Chondrocyte (in vitro differentiated cells): Measurements from ENCODE around the gene SUSD6. TPM values are rescaled to one million over a fixed set of nuclear protein-coding genes. Genes with fewer than 3 reads are reported as not detected.

Experiments used
- DNase-seq: peaks from one replicate; pipeline ENCODE4 v3.0.0; 2021; ENCODE audit warnings: mixed read lengths, low spot score
- H3K27ac Mint-ChIP-seq: one replicate; pipeline ENCODE4 v1.8.0; 2021; ENCODE audit warnings: mild to moderate bottlenecking, moderate library complexity, mixed read lengths; ENCODE audit not compliant: unreplicated experiment
- H3K27me3 Mint-ChIP-seq: 2 replicates; pipeline ENCODE4 v1.8.0; 2021; ENCODE audit warnings: low read depth, mixed read lengths
- H3K36me3 Mint-ChIP-seq: 2 replicates; pipeline ENCODE4 v1.8.0; 2021; ENCODE audit warnings: low read depth, mixed read lengths
- H3K4me1 Mint-ChIP-seq: 2 replicates; pipeline ENCODE4 v1.8.0; 2021; ENCODE audit warnings: low read depth, mild to moderate bottlenecking, mixed read lengths
- H3K4me3 Mint-ChIP-seq: one replicate; pipeline ENCODE4 v1.8.0; 2021; ENCODE audit warnings: mild to moderate bottlenecking, moderate library complexity, mixed read lengths; ENCODE audit not compliant: unreplicated experiment
- H3K9me3 Mint-ChIP-seq: 2 replicates; pipeline ENCODE4 v1.8.0; 2021; ENCODE audit warnings: low read depth, mixed read lengths
- total RNA-seq: library from RNA; stranded (reverse); gene quantifications from 3 replicates; pipeline ENCODE4 v1.2.1, GENCODE V29; 2021
- TF ChIP-seq, protein P1 (sequence below): fragments of 200-600 bp; sonication (generic); IDR thresholded peaks from 2 replicates; pipeline ENCODE4 v1.5.0; 2021; ENCODE audit warnings: antibody characterized with exemption, mild to moderate bottlenecking, moderate library complexity

SUSD6 gene
- total RNA-seq, 1 donor from 2014 or later, result 49.3 TPM

DNA sequence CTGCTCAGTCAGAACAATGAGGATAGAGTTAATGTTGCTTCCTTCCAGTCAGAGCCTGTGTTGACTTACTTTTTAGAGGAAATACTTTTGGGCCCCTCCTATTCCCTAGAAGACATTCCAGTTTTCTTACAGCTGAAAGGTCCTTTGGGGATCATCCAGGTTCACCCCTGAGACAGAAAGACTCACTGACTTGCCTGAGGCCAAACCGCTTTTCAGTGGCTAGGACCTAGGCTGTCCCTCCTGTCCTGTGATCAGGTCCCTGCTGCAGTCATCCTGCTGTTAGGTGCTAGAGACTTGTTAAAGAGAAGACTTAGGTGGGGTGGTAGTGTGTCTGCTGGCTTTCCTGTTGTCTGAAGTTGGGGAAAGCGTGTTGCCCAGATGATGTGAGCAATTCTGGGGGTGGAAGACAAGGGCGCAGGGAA is 39.6 kb downstream of the SUSD6 start:
- DNase-seq, result no peak
- Mint-ChIP-seq H3K27ac (peak overlapping the region; percentile 91), H3K27me3 (no peaks in the 10 kb centered on the region), H3K4me1 (peaks cover 87% of the 10 kb centered on the region), H3K9me3 (no peaks in the 10 kb centered on the region), H3K36me3 (no peaks in the 10 kb centered on the region), H3K4me3 (peak overlapping the region; percentile 46)
- TF ChIP-seq, protein P1, sequence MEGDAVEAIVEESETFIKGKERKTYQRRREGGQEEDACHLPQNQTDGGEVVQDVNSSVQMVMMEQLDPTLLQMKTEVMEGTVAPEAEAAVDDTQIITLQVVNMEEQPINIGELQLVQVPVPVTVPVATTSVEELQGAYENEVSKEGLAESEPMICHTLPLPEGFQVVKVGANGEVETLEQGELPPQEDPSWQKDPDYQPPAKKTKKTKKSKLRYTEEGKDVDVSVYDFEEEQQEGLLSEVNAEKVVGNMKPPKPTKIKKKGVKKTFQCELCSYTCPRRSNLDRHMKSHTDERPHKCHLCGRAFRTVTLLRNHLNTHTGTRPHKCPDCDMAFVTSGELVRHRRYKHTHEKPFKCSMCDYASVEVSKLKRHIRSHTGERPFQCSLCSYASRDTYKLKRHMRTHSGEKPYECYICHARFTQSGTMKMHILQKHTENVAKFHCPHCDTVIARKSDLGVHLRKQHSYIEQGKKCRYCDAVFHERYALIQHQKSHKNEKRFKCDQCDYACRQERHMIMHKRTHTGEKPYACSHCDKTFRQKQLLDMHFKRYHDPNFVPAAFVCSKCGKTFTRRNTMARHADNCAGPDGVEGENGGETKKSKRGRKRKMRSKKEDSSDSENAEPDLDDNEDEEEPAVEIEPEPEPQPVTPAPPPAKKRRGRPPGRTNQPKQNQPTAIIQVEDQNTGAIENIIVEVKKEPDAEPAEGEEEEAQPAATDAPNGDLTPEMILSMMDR, result no peak

DNA sequence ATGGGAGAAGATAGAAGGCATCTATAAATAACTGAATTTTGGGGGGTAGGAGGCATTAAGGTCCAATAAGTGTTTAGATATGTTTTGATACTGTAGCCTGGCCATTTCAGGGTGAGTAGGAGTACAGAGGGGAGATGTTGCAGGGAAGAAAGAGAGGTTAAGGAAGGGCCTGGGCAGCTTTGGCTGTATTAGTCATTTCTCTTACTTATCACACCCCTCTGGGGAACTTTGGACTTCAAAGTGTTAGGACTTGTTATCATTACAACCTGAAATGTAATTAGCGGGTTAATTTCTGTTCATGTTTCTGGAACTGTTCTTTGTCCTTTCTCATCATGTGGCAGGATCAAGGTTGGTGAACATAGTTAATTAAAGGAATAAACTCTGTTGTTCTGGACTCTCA is 40.3 kb downstream of the SUSD6 start:
- H3K9me3 Mint-ChIP-seq, result no peaks in the 10 kb centered on the region
- peak overlapping the region; percentile 91 for H3K27ac Mint-ChIP-seq
- no peak overlapping the region for H3K4me3 Mint-ChIP-seq
- H3K36me3 Mint-ChIP-seq, result no peaks in the 10 kb centered on the region
- peaks cover 85% of the 10 kb centered on the region for H3K4me1 Mint-ChIP-seq
- no peaks in the 10 kb centered on the region for H3K27me3 Mint-ChIP-seq
- TF ChIP-seq, protein P1, result no peak
- no peak for DNase-seq

DNA sequence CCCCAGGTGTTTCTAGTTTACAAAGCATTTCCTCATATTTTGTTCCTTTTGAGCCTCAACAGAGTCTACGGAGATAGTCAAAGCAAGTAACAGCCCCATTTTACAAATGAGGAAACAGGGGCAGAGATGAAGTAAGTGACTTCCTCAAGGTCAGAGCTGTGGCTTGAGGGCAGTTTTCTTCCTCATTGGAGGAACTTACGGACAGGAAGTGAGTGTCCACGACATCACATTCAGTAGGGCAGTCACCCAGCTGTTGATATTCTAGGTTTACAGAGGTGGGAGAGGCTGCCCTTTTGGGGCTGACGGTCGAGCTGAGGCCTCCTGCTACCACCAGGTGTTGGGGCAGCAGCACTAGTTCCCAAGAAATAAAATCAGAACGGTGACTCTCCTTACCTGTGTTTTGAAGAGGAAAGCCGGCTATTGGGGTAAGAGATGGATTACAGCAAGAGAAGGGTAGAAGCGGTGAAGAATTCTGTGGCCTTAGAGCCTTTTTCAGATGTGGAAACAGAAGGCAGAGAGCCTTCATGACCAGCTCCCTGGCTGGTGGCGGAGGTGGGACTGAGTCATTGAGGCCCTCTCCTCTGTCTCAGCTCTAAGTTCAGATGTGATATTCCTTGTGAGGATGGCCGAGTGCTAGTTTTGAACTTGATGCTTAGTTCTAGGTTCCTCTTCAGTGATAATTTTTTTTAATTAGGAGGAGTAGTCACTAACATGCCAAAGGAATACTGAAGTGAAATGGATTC is 41.7 kb downstream of the SUSD6 start:
- DNase-seq, result no peak
- no peak overlapping the region for H3K4me3 Mint-ChIP-seq
- H3K27ac Mint-ChIP-seq, result peak overlapping the region; percentile 76
- no peaks in the 10 kb centered on the region for H3K36me3 Mint-ChIP-seq
- H3K27me3 Mint-ChIP-seq, result no peaks in the 10 kb centered on the region
- no peaks in the 10 kb centered on the region for H3K9me3 Mint-ChIP-seq
- TF ChIP-seq, protein P1, result no peak
- peaks cover 86% of the 10 kb centered on the region for H3K4me1 Mint-ChIP-seq

DNA sequence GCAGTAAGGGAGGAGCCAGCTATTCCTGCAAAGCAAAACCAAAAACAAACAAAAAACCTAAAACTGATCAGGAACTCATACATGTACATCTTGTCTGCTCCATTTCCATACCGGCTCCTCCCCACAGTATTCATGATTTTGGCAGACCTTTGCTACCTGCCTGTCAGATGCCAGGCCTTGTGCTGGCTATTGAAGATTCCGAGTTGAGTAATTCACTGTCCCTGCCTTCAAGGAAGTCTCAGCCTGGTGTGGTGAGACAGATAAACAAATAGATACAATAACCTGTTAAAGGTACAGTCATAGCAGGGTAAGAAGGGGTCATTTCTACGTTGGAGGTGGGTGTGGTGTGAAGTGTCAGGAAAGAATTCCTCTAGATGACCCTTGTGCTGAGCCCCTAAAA is 42.7 kb downstream of the SUSD6 start:
- Mint-ChIP-seq H3K27me3 (no peaks in the 10 kb centered on the region), H3K27ac (peak overlapping the region; percentile 57), H3K36me3 (no peaks in the 10 kb centered on the region), H3K9me3 (no peaks in the 10 kb centered on the region), H3K4me3 (no peak overlapping the region), H3K4me1 (peaks cover 86% of the 10 kb centered on the region)
- no peak for DNase-seq
- TF ChIP-seq, protein P1, result no peak

DNA sequence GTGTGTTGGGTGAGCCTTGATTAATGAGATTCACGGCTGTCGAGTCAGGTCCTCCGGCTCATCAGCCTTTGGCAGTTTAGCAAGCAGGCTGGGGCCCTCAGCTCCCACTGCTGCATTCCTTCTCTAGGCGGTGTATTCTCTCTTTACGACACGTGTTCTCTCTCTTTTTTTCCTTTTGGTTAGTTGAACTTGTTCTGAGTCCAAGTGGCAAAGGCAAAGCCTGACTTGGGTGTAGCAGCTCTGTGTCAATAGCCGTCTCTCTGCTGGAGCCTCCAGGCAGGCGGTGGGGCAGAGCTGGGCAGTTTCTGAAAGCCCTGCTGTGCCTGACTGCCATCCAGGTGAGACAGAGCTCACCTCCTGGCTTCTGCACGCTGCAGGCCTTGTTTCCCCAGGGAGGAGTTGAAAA is 46.6 kb downstream of the SUSD6 start:
- H3K27me3 Mint-ChIP-seq, result no peaks in the 10 kb centered on the region
- H3K9me3 Mint-ChIP-seq, result no peaks in the 10 kb centered on the region
- H3K27ac Mint-ChIP-seq, result peak overlapping the region; percentile 92
- no peak for DNase-seq
- TF ChIP-seq, protein P1, result no peak
- peak overlapping the region; percentile 53 for H3K4me3 Mint-ChIP-seq
- peaks cover 4% of the 10 kb centered on the region for H3K36me3 Mint-ChIP-seq
- peaks cover 77% of the 10 kb centered on the region for H3K4me1 Mint-ChIP-seq
